HG03469 (cell line): Measurements from ENCODE around the gene PDSS2.
"Not testable (repeated sequence)": the region's sequence is repeated elsewhere in the genome, so short reads cannot be mapped to it uniquely, and the experiment has no call there.

Experiments used
- ATAC-seq: cut with Tn5 transposase; IDR thresholded peaks from one replicate; pipeline ENCODE4 v1.9.1; 2021; ENCODE audit warnings: mild to moderate bottlenecking, moderate library complexity, moderate number of reproducible peaks; ENCODE audit not compliant: unreplicated experiment

The PDSS2 gene

DNA sequence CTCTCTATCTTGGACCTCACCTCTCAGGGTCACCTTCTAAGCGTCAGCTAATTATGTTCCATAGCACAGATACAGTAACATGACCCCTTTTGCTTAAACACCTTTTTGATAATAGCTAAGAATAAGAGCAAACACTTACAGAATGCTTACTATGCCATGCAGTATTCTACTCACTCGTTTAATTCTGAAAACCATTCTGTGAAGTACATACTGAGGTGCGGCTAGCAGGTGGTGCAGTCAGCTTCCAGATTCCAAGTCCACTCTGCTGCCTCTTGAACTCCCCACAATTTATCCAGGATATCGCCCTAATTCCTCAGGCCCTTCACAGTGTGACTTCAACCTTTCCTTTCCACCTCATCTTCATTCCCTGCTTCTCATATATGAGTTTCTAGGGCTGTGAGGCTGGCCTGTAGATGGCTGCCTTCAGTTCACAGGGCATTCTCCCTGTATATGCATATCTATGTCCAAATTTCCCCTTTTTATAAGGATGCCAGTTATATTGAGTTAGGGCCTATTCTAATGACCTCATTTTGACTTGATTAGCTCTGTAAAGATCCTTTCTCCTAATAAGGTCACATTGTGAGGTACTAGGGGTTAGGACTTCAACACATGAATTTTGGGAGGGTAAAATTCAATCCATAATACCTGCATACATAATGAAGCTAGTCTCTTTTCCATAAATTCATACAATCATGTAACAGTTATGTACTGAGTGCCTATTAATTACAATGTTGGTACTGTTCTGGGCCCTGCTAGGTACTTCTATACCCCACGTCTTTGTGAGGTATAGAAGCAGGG lies 130.1 kb downstream of the PDSS2 start:
- ATAC-seq, result no peak

DNA sequence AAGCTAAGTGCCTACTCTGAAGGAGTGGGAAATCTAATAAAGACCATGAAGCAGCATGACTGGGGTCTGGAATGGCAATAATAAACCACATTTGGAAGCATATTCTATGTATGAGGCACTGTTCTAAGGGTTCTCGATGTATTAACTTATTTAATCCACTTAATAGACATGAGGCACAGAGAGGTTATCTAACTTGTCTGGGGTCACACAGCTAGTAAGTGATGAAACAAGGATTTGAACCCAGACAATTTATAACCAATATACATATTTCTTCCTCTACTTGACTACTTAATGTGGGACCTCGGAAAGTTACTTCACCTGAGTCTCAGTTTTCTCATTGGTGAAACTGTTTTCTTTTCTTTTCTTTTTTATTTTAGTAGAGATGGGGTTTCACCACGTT lies 131.3 kb downstream of the PDSS2 start:
- no peak for ATAC-seq

- no peak for ATAC-seq
These were observed 136.1 kb downstream of the PDSS2 start for GRCh38 chr6:107323133-107323785.

- ATAC-seq, result no peak
These were observed 137.6 kb downstream of the PDSS2 start for GRCh38 chr6:107321793-107322192.

DNA sequence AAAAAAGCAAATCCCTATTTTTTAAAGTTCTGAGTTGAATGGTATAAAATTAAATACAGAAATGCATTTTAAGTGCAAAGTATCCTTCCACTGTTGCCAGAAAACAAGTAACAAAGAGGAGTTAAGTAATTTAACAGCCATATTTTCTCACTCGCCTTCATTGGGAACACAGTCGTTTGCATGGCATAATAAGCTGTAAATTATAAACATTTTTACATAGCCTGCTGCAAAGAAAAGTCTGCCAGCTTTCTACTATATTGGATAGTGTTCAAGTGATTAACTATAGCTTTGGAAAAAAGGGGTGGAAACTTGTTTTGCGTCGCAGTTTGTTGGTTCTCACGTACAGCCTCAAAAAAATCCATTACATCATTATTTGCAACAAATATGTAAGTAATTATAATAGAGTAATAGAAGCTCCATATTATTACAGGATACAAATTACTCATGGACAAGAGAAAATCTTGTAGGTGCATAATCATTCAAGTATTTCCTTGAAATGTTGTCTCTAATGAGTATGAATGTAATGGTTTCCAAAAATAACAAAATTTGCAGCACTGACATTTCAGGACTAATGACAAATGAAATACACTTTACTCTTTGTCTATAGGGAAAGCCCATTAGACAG lies 139.3 kb downstream of the PDSS2 start:
- ATAC-seq, result no peak

DNA sequence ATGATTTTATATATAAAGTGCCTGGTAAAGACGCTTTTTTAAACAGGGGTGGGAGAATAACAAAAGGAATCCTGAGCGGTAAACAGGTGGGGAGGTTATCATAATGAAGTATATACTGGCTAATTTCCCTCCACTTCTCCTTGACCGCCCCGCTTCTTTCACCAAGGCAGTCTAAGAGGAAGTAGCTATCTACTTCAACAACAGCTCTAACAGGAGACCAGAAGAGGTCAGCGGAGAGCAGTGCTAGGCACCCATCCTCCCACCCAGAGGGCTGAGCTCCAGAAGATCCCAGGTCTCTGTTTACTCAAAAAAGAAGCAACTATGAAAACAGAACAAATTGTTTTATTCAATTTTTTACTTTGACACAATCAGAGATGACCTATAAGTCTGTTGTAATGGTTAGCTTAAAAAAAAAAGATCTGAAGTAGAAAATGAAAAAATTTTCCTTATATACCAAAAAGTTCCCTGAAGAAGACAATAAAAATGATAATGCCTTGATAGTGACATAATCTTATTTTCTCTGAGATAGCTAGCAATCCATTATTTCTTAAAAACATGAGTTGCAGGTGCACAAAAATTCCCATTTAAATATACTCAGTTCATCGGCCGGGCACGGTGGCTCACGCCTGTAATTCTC lies 141.1 kb downstream of the PDSS2 start:
- peak; percentile 46 for ATAC-seq

GRCh38 chr6:107315114-107315513 lies 144.2 kb downstream of the PDSS2 start:
- no peak for ATAC-seq

- ATAC-seq, result no peak
These were observed 144.8 kb downstream of the PDSS2 start for GRCh38 chr6:107314531-107314939.

- no peak for ATAC-seq
These were observed 145.6 kb downstream of the PDSS2 start for GRCh38 chr6:107313776-107314175.

DNA sequence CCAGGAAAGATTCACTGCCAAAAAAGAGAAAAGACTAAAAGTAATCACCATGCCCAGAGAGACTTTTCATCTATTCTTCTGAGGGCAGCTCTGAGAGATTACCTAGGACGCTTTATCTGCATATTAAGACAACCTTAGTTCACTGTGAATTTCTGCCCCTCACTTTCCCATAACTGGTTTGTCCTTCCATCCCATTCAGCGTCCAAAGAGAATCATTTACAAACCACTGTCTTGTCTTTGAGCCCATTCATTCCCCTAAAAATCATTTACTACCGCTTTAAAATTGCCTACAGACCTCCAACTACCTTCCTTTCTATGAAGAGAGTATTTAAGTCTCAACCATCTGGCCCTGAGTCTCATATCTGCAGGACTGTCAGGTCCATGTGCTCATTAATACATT lies 149.0 kb downstream of the PDSS2 start:
- ATAC-seq, result no peak

DNA sequence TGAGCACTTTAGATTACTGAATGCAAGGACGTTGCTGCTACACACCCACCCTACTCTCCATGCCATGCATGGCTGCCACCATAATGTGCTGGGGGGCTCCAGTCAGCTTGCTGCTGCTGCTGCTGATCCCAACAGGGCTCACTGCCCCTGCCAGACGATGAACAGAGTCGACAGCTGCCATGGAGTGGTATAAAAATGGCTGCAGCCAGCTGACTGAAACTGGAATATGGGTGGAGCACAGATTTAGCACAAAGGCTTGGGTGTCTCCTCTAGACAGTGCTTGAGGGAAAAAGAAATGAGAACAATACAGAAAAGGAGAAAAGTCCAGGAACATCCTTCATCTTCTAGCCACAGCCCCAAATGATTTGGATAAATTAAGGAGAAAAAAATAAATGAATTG lies 150.7 kb downstream of the PDSS2 start:
- no peak for ATAC-seq

- not testable (repeated sequence) for ATAC-seq
These were observed 153.4 kb downstream of the PDSS2 start for GRCh38 chr6:107305994-107306393.

DNA sequence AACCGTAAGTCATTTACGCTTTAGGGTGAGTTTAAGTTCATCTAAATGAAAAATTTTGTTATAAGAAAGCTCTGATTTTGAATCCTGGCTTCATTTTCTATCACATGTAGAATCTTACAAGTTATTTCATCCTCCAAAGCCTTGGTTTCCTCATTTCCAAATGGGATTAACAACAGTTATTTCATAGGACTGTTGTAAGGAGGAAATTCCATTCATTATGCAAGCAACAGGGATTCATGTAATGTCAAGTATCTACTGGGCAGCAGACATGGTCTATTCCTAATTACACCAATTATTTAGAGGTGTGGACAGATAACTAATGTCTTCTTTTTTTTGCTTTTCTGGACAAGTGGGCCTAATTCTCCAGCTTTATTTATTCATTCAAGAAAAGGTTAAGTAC lies 154.0 kb downstream of the PDSS2 start:
- ATAC-seq, result no peak

GRCh38 chr6:107304421-107305025 lies 154.8 kb downstream of the PDSS2 start:
- ATAC-seq, result no peak

GRCh38 chr6:107293350-107293749 lies 166.0 kb downstream of the PDSS2 start:
- ATAC-seq, result no peak

- ATAC-seq, result no peak
These were observed 166.6 kb downstream of the PDSS2 start for GRCh38 chr6:107292715-107293271.

- no peak for ATAC-seq
These were observed 168.9 kb downstream of the PDSS2 start for GRCh38 chr6:107290491-107290890.

DNA sequence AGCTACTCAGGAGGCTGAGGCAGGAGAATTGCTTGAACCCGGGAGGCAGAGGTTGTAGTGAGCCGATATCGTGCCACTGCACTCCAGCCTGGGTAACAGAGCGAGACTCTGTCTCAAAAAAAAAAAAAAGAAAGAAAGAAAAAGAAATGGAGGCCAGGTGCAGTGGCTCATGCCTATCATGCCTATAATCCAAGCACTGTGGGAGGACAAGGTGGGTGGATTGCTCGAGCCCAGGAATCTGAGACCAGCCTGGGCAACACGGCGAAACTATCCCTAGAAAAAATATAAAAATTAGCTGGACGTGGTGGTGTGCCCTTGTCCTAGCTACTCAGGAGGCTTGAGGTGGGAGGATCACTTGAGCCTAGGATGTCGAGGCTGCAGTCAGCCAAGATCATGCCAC lies 170.1 kb downstream of the PDSS2 start:
- ATAC-seq, result not testable (repeated sequence)

DNA sequence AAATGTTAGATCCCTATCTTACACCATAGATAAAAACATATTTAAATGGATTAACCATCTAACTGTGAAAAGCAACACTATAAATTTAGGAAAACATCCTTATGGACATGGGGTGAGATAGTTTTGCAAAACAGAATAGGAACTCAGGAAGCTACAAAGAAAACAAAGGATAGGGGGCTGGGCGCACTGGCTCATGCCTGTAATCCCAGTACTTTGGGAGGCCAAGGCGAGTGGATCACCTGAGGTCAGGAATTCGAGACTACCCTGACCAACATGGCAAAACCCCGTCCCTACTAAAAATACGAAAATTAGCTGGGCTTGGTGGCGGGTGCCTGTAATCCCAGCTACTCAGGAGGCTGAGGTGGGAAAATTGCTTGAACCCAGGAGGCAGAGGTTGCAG lies 173.7 kb downstream of the PDSS2 start:
- ATAC-seq, result not testable (repeated sequence)

DNA sequence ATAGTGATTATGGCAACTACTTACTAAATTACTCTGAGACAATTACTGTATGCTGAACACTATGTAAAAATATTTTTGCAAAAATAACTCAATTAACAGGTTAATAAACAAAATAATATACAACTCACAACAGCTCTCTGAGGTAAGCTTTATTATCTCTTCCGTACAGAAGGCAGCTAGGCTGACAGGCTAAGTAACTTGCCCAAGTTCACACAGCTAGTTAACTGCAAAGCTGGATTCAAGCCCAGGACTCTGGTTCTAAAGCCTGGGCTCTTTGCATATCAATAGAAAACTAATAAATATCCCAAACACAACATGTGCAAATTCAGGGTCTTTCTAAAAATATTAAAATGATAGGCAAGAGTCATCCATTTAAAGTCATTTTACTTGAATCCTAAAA lies 174.6 kb downstream of the PDSS2 start:
- ATAC-seq, result no peak

GRCh38 chr6:107280791-107281190 lies 178.6 kb downstream of the PDSS2 start:
- ATAC-seq, result no peak
